Parathyroid adenoma (tissue), 2 donors: ENCODE data around the gene RASGEF1C.

ENCODE experiments used
- H2AFZ ChIP-seq: fragments of 300-600 bp; sonication (generic); one replicate; pipeline ENCODE4 v1.7.0; 2017; ENCODE audit warnings: antibody characterized with exemption, mild to moderate bottlenecking
- H3K27ac ChIP-seq: fragments of 300-600 bp; sonication (generic); one replicate; pipeline ENCODE4 v1.7.0; 2017
- H3K27me3 ChIP-seq: fragments of 300-600 bp; sonication (generic); one replicate; pipeline ENCODE4 v1.7.0; 2017; ENCODE audit warnings: low read length; ENCODE audit not compliant: control insufficient read depth, insufficient read depth
- H3K36me3 ChIP-seq: fragments of 300-600 bp; sonication (generic); one replicate; pipeline ENCODE4 v1.7.0; 2017; ENCODE audit warnings: low read length; ENCODE audit not compliant: control insufficient read depth, insufficient read depth
- H3K4me1 ChIP-seq: fragments of 300-600 bp; sonication (generic); one replicate; pipeline ENCODE4 v1.7.0; 2017; ENCODE audit warnings: control low read depth
- H3K4me2 ChIP-seq: fragments of 300-600 bp; sonication (generic); one replicate; pipeline ENCODE4 v1.7.0; 2017; ENCODE audit warnings: low read length
- H3K4me3 ChIP-seq: fragments of 300-600 bp; sonication (generic); one replicate; pipeline ENCODE4 v1.7.0; 2017; ENCODE audit warnings: low read depth, low read length
- H3K79me2 ChIP-seq: fragments of 300-600 bp; sonication (generic); one replicate; pipeline ENCODE4 v1.7.0; 2017; ENCODE audit warnings: control low read depth
- H3K9ac ChIP-seq: fragments of 300-600 bp; sonication (generic); one replicate; pipeline ENCODE4 v1.7.0; 2017; ENCODE audit warnings: mild to moderate bottlenecking
- H3K9me3 ChIP-seq: fragments of 300-600 bp; sonication (generic); one replicate; pipeline ENCODE4 v1.7.0; 2017; ENCODE audit warnings: low read length; ENCODE audit not compliant: control insufficient read depth
- TF ChIP-seq, protein P1 (sequence below): fragments of 300-600 bp; sonication (generic); IDR thresholded peaks from one replicate; pipeline ENCODE4 v1.7.0; 2017; ENCODE audit warnings: antibody characterized with exemption, mild to moderate bottlenecking
- donor health status: primary hyperparathyroidism.

The RASGEF1C gene

GRCh38 chr5:180202939-180203573, 6.0 kb downstream of the RASGEF1C start:
- TF ChIP-seq, protein P1, sequence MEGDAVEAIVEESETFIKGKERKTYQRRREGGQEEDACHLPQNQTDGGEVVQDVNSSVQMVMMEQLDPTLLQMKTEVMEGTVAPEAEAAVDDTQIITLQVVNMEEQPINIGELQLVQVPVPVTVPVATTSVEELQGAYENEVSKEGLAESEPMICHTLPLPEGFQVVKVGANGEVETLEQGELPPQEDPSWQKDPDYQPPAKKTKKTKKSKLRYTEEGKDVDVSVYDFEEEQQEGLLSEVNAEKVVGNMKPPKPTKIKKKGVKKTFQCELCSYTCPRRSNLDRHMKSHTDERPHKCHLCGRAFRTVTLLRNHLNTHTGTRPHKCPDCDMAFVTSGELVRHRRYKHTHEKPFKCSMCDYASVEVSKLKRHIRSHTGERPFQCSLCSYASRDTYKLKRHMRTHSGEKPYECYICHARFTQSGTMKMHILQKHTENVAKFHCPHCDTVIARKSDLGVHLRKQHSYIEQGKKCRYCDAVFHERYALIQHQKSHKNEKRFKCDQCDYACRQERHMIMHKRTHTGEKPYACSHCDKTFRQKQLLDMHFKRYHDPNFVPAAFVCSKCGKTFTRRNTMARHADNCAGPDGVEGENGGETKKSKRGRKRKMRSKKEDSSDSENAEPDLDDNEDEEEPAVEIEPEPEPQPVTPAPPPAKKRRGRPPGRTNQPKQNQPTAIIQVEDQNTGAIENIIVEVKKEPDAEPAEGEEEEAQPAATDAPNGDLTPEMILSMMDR: no peak
- Histone ChIP-seq H3K27me3 (no peaks in the 10 kb centered on the region), H3K4me1 (no peaks in the 10 kb centered on the region), H3K9ac (no peak overlapping the region), H3K9me3 (no peaks in the 10 kb centered on the region), H3K79me2 (no peaks in the 10 kb centered on the region), H3K4me2 (no peak overlapping the region), H3K27ac (no peak overlapping the region), H2AFZ (no peak overlapping the region), H3K4me3 (no peak overlapping the region), H3K36me3 (no peaks in the 10 kb centered on the region)

DNA sequence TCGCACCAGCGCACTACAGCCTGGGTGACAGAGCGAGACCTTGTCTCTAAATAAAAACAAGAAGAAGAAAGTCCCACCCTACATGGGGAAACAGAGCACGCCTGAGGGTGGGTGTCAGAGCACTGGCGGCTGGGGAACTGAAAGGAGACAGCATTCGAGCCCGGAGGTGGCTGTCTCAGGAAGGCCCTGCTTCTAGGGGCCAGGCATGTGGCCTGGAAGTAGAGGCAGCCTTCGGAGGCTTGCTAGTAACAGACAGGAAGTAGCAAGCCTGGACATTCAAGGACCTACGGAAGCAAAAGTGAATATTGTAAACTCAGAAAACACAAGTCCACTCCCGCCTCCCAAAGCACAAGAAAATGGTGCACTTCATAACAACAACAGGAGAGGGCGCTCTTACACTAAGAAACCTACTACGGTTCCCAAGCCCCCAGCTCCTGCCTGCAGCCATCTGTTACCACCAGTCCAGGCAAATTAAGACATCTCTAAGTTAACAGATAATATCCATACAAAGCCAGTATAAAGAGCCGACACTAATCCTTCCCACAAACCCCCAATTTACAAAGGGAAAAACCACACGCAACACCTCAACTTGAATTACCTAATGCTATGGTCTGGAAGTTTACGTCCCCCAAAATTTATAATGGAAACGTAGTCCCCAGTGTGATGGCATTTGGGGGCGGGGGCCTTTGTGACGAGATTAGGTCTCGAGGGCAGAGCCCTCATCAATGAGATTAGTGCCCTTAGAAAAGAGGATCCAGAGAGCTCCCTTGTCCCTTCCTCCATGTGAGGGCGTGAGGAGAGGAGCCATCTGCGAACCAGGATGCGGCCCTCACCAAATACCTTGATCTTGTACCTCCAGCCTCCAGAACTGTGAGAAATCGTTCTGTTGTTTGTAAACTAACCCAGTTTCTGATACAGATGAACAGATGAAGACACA, 7.7 kb downstream of the RASGEF1C start:
- Histone ChIP-seq H3K4me1 (no peaks in the 10 kb centered on the region), H3K4me2 (no peak overlapping the region), H3K9me3 (no peaks in the 10 kb centered on the region), H3K4me3 (no peak overlapping the region), H3K27ac (no peak overlapping the region), H3K27me3 (no peaks in the 10 kb centered on the region), H3K9ac (no peak overlapping the region), H3K79me2 (no peaks in the 10 kb centered on the region), H2AFZ (no peak overlapping the region), H3K36me3 (no peaks in the 10 kb centered on the region)
- TF ChIP-seq, protein P1: no peak

DNA sequence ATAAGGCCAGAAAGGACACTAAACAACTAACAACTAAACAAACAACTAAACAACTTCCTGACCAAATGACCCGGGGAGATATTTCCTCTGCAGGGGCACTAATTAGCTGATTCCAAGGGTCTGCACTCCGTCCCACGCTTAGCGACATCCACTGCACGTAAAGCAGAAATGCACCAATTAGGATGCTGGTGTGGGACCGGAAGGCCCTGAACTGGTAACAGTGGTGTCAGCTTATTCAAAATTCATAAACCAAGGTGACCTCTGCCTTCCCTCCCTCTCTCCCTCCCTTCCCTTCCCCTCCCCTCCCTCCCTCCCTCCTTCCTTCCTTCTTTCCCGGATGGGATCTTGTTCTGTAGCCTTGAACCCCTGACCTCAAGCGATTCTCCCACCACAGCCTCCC, 9.6 kb downstream of the RASGEF1C start:
- no peak overlapping the region for H3K4me2 ChIP-seq

GRCh38 chr5:180198208-180198607, 10.8 kb downstream of the RASGEF1C start:
- TF ChIP-seq, protein P1: no peak
- no peak overlapping the region for H3K4me2 ChIP-seq
- H3K36me3 ChIP-seq: no peaks in the 10 kb centered on the region
- H3K9me3 ChIP-seq: no peaks in the 10 kb centered on the region
- H3K4me3 ChIP-seq: no peak overlapping the region
- H3K79me2 ChIP-seq: no peaks in the 10 kb centered on the region
- no peak overlapping the region for H3K9ac ChIP-seq
- no peak overlapping the region for H2AFZ ChIP-seq
- H3K27me3 ChIP-seq: no peaks in the 10 kb centered on the region
- no peak overlapping the region for H3K27ac ChIP-seq
- no peaks in the 10 kb centered on the region for H3K4me1 ChIP-seq

More for the DNA sequence above, 9.6 kb downstream of the RASGEF1C start:
- Histone ChIP-seq H3K4me3 (no peak overlapping the region), H2AFZ (no peak overlapping the region), H3K27ac (no peak overlapping the region), H3K9ac (no peak overlapping the region), H3K27me3 (no peaks in the 10 kb centered on the region), H3K4me1 (no peaks in the 10 kb centered on the region), H3K9me3 (no peaks in the 10 kb centered on the region), H3K36me3 (no peaks in the 10 kb centered on the region), H3K79me2 (no peaks in the 10 kb centered on the region)
- TF ChIP-seq, protein P1: no peak
